ENCODE measurements around the gene LDLRAD3. TPM values are rescaled to one million over a fixed set of nuclear protein-coding genes. Genes with fewer than 3 reads are reported as not detected.

LDLRAD3 gene
- total RNA-seq, 2 experiments from 2014 or later, result not detected

DNA sequence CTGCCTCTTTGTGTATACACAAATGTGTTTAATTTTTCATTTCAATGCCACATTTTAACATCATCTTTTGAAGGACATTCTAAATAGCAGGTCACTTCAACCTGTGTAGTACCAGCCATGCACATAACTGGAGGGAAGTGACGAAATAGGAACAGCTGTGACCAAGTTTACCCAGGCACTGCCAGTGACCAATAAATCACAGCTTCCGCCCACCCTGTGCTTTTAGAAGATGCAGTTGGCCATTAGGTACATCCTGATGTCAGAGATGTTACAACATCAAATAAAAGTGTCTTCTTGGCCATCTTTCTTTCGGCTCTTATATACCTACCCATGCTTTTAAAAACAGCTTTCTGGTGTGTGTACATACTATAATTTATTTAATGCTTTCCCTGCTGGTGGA is 7.8 kb downstream of the LDLRAD3 start:
- H3K9me3 Mint-ChIP-seq (ENCODE audit: low read depth), result no peaks in the 10 kb centered on the region

DNA sequence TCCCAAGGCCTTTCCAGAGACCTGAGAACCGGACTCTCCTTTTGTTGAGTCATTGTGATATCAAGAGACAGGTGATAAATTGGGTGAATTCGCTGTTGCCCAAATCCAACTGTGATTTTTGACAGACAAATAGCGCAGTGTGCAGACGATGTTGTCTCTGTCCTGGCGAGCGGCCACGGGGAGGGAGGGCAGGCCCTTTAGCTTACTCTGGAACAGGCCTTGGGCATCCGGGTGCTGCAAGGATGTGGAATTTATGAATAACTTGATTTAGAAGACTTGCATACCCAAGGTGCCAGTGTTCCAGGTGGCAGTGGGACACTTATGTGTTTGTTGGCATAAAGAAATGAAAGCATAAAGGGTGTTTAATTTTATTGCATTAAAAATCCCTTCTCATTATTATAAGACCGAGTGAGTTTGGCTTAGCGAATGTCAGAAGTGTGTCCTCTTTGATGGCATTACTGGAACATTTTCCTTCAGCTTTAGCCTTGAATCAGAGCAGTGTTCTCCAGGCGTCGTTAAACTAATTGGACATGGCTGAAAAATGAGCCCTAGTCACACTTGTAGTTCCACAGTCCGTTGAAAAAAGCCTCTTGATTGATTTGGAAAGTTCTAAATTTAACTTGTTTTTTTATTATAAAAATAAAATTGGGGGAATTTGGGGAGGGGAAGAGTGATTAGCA is 9.4 kb downstream of the LDLRAD3 start:
- H3K4me3 Mint-ChIP-seq, result no peak overlapping the region
- DNase-seq (no peak), ATAC-seq (no peak)
- no peaks in the 10 kb centered on the region for H3K9me3 Mint-ChIP-seq (ENCODE audit: low read depth)
- CTCF ChIA-PET, result no interaction called here
- no peaks in the 10 kb centered on the region for H3K4me1 Mint-ChIP-seq
- no peak overlapping the region for H3K27ac Mint-ChIP-seq
- H3K36me3 Mint-ChIP-seq, result no peaks in the 10 kb centered on the region
- peaks cover 3% of the 10 kb centered on the region for H3K27me3 Mint-ChIP-seq

More for the DNA sequence above, 7.8 kb downstream of the LDLRAD3 start:
- H3K36me3 Mint-ChIP-seq, result no peaks in the 10 kb centered on the region
- H3K27ac Mint-ChIP-seq, result no peak overlapping the region
- DNase-seq (no peak), ATAC-seq (no peak)
- CTCF ChIA-PET, result no interaction called here
- no peak overlapping the region for H3K4me3 Mint-ChIP-seq
- peaks cover 3% of the 10 kb centered on the region for H3K27me3 Mint-ChIP-seq
- H3K4me1 Mint-ChIP-seq, result no peaks in the 10 kb centered on the region

DNA sequence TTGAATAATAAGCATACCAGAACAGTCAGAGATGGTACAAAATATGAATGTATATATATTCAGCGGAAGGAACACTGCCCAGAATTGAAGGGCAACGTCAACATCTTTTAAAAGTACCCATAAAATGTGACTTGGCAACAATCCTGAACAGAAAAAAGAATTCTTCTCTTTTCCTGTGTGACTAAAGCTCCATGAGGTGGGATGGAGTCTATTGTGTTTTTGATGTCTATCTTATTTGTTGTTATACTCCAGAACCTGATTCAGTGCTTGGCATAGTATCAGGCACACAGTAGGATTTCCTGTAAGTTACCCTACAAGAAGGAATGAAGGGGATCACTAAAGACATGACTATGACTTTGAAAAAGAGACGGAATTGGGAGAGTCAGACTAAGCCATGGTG is 10.3 kb downstream of the LDLRAD3 start:
- Mint-ChIP-seq H3K4me3 (no peak overlapping the region), H3K27ac (no peak overlapping the region), H3K4me1 (no peaks in the 10 kb centered on the region), H3K36me3 (no peaks in the 10 kb centered on the region), H3K9me3 (ENCODE audit: low read depth) (no peaks in the 10 kb centered on the region), H3K27me3 (peaks cover 3% of the 10 kb centered on the region)
- DNase-seq, result no peak
- CTCF ChIA-PET, result no interaction called here
- no peak for ATAC-seq

DNA sequence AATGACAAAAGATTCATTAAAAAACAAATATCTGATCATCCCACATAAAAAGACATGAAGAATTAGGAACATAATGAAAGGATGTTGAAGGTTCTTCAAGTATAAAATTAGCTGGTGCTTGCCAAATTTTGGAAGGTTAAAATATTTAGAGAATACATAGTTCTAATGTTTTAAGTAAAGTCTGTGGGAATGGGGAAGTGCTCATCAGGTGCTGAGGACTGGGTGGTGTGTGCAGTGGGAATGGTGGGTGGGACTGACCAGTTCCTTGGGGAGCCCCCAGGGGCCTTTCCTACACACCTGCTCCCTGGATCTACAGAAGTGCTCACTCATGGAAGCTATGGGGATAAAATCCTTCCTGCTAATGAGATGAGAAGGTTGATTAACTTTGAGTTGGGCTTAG is 11.8 kb downstream of the LDLRAD3 start:
- ATAC-seq (no peak), DNase-seq (no peak)
- CTCF ChIA-PET, result no interaction called here
- Mint-ChIP-seq H3K36me3 (no peaks in the 10 kb centered on the region), H3K27me3 (peaks cover 3% of the 10 kb centered on the region), H3K4me3 (no peak overlapping the region), H3K4me1 (no peaks in the 10 kb centered on the region), H3K27ac (no peak overlapping the region), H3K9me3 (ENCODE audit: low read depth) (no peaks in the 10 kb centered on the region)

DNA sequence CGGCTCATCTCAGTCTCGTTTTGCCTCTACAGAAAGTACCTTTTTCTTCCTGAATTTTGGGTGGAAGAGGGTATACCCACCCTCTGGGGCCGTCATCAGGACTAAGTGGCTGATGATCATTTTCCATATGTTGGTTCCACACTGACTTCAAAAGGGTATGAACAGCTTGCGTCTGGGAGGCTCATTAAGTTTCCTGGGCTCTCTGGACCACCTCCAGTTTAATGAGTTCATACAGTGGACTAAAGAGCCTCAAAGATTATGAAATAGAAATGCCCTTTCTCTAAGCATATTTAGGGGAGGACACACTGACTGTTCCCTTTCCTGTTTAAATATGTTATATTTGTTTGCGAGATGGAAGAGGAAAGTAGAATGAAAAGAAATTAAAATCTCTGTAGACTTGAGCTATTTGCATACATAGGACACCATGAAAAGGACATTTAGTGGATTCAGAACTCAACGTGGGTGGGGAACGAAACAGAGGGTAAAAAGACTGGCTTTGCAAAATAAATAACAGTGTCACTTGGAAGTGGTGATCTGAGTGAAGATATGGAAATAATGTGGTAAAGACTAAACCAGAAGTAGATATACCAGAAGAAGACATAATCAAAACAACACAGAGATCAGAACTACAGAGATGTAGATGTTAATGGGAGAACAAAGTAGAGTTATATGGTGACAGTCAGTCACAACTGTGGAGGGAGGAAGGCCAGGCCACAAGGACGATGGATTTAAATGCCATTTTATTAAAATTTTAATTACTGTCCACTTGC is 18.7 kb downstream of the LDLRAD3 start:
- Mint-ChIP-seq H3K36me3 (no peaks in the 10 kb centered on the region), H3K4me1 (peaks cover 2% of the 10 kb centered on the region), H3K27ac (no peak overlapping the region), H3K9me3 (ENCODE audit: low read depth) (peaks cover 2% of the 10 kb centered on the region), H3K27me3 (peaks cover 11% of the 10 kb centered on the region), H3K4me3 (no peak overlapping the region)
- DNase-seq, result no peak
- CTCF ChIA-PET, result no interaction called here
- ATAC-seq, result no peak

DNA sequence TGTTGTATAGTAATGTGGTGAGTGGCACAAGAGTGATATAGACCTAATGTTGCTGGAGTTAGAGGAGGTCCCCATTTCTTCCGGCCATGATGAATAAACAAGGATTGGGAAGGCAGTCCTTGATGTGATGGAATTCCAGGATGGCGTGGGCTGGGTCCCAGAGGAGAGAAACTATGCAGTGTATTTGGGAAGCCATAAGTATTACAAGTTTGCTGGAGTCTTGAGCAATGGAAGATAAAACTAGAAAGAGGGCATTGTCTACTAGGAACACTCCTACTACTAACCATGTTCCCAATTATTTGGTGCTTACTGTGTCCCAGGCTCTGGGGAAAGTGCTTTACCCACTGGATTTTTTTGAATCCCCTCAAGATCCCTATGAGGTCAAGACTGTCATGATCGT is 20.0 kb downstream of the LDLRAD3 start:
- H3K27ac Mint-ChIP-seq, result no peak overlapping the region
- no peaks in the 10 kb centered on the region for H3K36me3 Mint-ChIP-seq
- H3K27me3 Mint-ChIP-seq, result peaks cover 11% of the 10 kb centered on the region
- no peak overlapping the region for H3K4me3 Mint-ChIP-seq
- DNase-seq, result no peak
- CTCF ChIA-PET, result no interaction called here
- H3K4me1 Mint-ChIP-seq, result peaks cover 2% of the 10 kb centered on the region
- no peak for ATAC-seq
- H3K9me3 Mint-ChIP-seq (ENCODE audit: low read depth), result peaks cover 2% of the 10 kb centered on the region

DNA sequence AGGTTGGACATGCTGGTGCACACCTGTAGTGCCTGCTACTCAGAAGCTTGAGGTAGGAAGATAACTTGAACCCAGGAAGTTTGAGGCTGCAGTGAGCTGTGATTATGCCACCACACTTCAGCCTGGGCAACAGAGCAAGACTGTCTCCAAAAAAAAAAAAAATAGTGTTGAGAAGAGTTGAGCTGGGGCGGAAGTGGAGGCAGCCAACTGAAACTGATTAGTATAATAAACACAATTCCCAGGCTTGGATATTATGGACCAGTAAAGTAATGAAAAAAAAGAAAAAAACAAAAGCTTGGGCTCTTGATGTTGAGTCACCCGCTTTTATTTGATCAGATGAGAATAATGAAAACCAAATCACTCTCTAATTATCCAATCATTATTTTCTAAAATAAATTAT is 21.0 kb downstream of the LDLRAD3 start:
- no peak overlapping the region for H3K27ac Mint-ChIP-seq
- ATAC-seq (no peak), DNase-seq (no peak)
- H3K36me3 Mint-ChIP-seq, result no peaks in the 10 kb centered on the region
- peaks cover 11% of the 10 kb centered on the region for H3K27me3 Mint-ChIP-seq
- H3K4me1 Mint-ChIP-seq, result peaks cover 2% of the 10 kb centered on the region
- H3K9me3 Mint-ChIP-seq (ENCODE audit: low read depth), result peaks cover 2% of the 10 kb centered on the region
- CTCF ChIA-PET, result interaction anchor here (0.7 kb wide), 1 partner anchor 1440 kb away, joined by 4 read pairs; no protein-coding TSS in a partner anchor
- no peak overlapping the region for H3K4me3 Mint-ChIP-seq

DNA sequence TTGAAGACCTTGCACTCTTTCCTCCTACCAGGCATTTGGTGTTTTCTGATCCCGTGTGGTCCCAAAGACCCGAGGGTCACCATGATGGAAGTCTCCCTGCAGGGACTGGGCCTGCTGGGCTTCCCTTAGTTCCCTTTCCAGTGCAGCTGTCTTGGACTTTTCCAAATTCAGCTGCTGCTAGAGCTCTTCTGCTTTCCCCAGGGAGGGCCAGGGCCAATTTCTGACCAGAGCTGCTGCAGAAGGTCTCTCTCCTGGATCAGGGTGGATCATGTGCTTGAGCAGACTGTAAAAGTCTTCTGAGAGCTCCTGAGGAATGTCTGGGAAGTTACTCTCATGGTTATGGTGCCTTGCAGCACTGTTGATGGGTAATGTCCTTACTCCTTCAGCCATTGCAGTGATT is 23.2 kb downstream of the LDLRAD3 start:
- Mint-ChIP-seq H3K4me1 (peaks cover 2% of the 10 kb centered on the region), H3K9me3 (ENCODE audit: low read depth) (peaks cover 2% of the 10 kb centered on the region), H3K4me3 (no peak overlapping the region), H3K36me3 (no peaks in the 10 kb centered on the region), H3K27ac (no peak overlapping the region), H3K27me3 (peaks cover 11% of the 10 kb centered on the region)
- CTCF ChIA-PET, result no interaction called here
- DNase-seq (no peak), ATAC-seq (no peak)

DNA sequence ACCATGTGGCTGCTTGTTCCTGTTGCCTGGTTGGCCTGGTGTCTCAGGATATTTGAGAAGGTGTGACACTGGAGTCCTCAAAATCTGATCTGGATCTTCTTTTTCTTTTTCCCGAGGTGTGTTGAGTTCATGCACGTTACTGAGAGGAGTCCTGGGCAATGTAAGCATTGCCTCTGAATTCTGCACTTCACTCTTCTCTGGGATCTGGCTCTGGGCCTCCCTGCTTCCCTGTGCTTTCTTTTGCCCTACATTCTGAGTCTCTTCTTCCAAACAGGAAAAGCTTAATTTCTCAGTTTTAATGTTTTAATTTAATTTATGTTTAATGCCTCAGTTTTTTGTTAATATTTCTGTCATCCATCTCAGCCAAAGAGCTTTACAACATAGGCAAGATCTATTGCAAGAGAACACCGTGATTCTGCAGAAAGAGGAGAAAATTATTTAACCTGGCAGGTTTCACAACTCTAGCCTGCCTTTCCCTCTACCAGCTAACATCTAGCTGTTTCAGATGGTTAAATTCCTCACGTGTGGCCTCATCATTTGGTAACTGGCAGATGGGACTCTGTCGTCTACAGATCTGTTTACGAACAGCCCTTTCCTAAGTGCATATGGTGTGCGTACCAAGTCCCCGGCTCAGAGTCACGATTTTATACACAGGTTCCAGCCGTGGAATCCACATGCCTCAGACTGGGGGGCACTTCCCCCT is 24.7 kb downstream of the LDLRAD3 start:
- Mint-ChIP-seq H3K4me1 (no peaks in the 10 kb centered on the region), H3K36me3 (no peaks in the 10 kb centered on the region), H3K9me3 (ENCODE audit: low read depth) (no peaks in the 10 kb centered on the region), H3K4me3 (no peak overlapping the region), H3K27ac (no peak overlapping the region), H3K27me3 (peaks cover 4% of the 10 kb centered on the region)
- CTCF ChIA-PET, result no interaction called here
- no peak for DNase-seq
- no peak for ATAC-seq

DNA sequence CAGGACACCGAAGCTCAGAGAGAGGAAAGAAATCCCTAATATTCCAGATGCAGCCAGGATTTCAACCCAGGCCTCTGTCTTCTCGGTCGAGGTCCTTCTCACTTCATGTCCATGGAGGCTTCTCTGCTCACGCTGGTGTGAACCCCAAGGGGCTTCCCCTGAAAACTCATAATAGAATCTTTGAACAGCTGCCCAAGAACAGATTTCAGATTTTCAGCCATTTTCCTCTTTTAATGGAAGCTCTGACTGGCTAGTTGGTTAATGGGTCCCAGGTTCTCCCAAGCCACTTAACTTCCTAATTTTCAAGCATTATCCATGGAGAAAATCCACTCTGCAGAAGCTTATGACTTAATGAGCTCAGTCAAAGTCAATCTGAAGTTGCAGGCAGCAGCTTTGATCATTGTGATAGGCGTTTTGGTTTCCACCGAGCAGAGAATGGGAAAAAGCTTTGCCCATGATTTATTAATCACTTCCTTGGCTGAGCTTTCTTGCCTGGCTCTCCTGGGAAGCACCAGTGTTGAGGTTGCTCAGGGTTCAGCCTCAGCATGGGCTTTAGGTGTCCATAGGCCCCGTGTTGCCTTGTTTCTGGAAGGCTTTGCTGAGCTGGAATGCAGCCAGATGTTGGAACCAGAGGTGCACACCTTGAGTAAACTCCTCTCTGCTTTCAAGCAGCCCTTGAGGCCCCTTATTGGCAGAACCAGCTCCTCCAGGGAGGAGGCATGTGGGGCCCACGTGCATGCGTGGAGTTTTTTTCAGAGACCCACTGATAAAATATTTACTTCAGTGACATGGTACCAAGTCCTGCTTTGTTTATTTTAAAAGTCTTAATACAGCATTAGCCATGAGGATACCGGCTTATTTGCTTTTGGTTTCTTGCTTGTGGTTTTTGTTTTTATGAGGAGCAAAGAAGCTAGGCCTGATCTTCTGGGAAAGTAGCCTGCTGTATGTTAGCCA is 25.5 kb downstream of the LDLRAD3 start:
- CTCF ChIA-PET, result no interaction called here
- Mint-ChIP-seq H3K36me3 (no peaks in the 10 kb centered on the region), H3K9me3 (ENCODE audit: low read depth) (no peaks in the 10 kb centered on the region), H3K4me3 (no peak overlapping the region), H3K4me1 (no peaks in the 10 kb centered on the region), H3K27me3 (no peaks in the 10 kb centered on the region), H3K27ac (no peak overlapping the region)
- ATAC-seq, result no peak
- DNase-seq, result no peak

DNA sequence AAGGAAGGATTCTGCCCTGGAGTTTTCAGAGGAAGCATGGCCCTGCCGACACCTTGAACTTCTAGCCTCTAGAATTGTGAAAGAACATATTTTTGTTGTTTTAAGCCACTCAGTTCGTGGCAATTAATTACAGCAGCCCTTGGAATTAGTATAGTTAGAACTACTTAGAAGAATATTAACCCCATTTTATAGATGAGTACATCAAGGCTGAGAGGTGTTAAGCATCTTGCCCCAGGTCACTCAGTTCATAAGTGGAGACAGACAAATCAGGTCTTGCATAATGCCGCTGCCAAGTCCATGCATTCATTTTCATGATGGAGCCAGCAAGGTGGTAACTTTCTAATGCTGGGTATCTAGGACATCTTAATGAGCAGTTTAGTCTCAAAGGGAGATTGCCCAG is 26.6 kb downstream of the LDLRAD3 start:
- CTCF ChIA-PET, result no interaction called here
- DNase-seq, result no peak
- H3K27ac Mint-ChIP-seq, result no peak overlapping the region
- H3K4me1 Mint-ChIP-seq, result no peaks in the 10 kb centered on the region
- ATAC-seq, result no peak
- no peaks in the 10 kb centered on the region for H3K27me3 Mint-ChIP-seq
- H3K4me3 Mint-ChIP-seq, result no peak overlapping the region
- no peaks in the 10 kb centered on the region for H3K36me3 Mint-ChIP-seq
- no peaks in the 10 kb centered on the region for H3K9me3 Mint-ChIP-seq (ENCODE audit: low read depth)

DNA sequence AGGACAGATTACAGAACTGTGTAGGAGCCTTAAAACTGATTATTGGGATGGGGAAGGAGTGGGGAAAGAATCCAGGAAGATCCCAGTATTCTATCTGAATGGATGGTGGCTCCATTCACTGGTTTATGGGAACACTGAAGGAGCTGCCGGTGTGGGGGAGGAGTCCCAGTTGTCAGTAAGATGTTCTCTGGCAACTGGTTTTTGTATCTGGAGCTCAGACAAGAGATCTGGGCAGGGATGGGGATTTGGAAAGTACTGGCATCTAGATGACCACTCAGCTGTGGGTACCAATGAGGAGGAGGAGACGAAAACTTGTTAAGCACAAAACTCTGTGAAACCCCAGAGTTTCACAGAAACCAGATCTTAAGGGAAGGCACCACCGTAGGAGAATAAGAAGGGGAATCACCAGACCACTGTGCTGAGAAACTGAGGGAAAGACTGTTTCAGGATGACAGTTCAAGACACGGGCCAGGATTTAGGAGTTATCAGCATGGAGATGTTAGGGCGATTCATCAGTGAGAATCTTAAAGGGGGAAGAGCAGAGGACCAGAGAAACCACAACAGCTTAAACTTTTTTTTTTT is 28.1 kb downstream of the LDLRAD3 start:
- Mint-ChIP-seq H3K36me3 (no peaks in the 10 kb centered on the region), H3K4me3 (no peak overlapping the region), H3K27ac (no peak overlapping the region), H3K27me3 (no peaks in the 10 kb centered on the region), H3K4me1 (no peaks in the 10 kb centered on the region), H3K9me3 (ENCODE audit: low read depth) (no peaks in the 10 kb centered on the region)
- ATAC-seq (no peak), DNase-seq (no peak)
- CTCF ChIA-PET, result no interaction called here

All from activated CD8-positive, alpha-beta memory T cell treated with anti-CD3 and anti-CD28 coated beads, Interleukin-2, amount 10 ng/mL, durations not matched to agents 7 days and 5 days (primary cell).